ENCODE measurements around the gene TRIM4. TPM values are rescaled to one million over a fixed set of nuclear protein-coding genes. Genes with fewer than 3 reads are reported as not detected.
"Not testable (repeated sequence)": the region's sequence is repeated elsewhere in the genome, so short reads cannot be mapped to it uniquely, and the experiment has no call there.

TRIM4 gene
- total and polyA plus RNA-seq, 7 experiments from 2014 or later, result 30.1 to 75.0 (median 37.6) TPM

- CTCF ChIA-PET; intact Hi-C loops (cut with micrococcal nuclease): not testable (repeated sequence)
Measured at GRCh38 chr7:99867477-99867876, 51.9 kb downstream of the TRIM4 start.

GRCh38 chr7:99863847-99864440 is 55.4 kb downstream of the TRIM4 start:
- Mint-ChIP-seq H3K36me3 (peaks cover 0 to 3% (median 0%) of the 10 kb centered on the region in 5 donors), H3K27me3 (peaks cover 5 to 28% (median 18%) of the 10 kb centered on the region in 5 donors), H3K27ac (no peak overlapping the region), H3K9me3 (peaks cover 0 to 7% (median 0%) of the 10 kb centered on the region in 11 donors), H3K4me3 (no peak overlapping the region), H3K4me1 (no peaks in the 10 kb centered on the region)
- intact Hi-C loops (cut with micrococcal nuclease), result no loop called here
- H3K27ac ChIP-seq (ENCODE audit: low read depth, low read length), result no peak overlapping the region
- ChIA-PET POLR2A (no interaction called here), CTCF (no interaction called here)
- no peaks in the 10 kb centered on the region for H3K4me1 ChIP-seq (ENCODE audit: control insufficient read depth in 2 of 2, insufficient read depth in 2 of 2, low read length in 2 of 2)
- DNase-seq (no peak), ATAC-seq (no peak)
- no peaks in the 10 kb centered on the region for H3K9me3 ChIP-seq (ENCODE audit: control insufficient read depth in 2 of 3, low read length in 3 of 3)
- no peaks in the 10 kb centered on the region for H3K27me3 ChIP-seq (ENCODE audit: control insufficient read depth in 2 of 2, insufficient read depth in 2 of 2, low read length in 2 of 2)
- no peak overlapping the region for H3K4me3 ChIP-seq (ENCODE audit: low read length)
- no peaks in the 10 kb centered on the region for H3K36me3 ChIP-seq (ENCODE audit: control insufficient read depth in 2 of 3, insufficient read depth in 3 of 3, low read length in 3 of 3)

More at GRCh38 chr7:99867477-99867876, 51.9 kb downstream of the TRIM4 start:
- H3K4me3 Mint-ChIP-seq; H3K4me3 ChIP-seq (ENCODE audit: low read length); ATAC-seq; H3K4me1 Mint-ChIP-seq; H3K27ac ChIP-seq (ENCODE audit: low read depth, low read length); H3K36me3 Mint-ChIP-seq; H3K4me1 ChIP-seq (ENCODE audit: control insufficient read depth in 2 of 2, insufficient read depth in 2 of 2, low read length in 2 of 2); H3K27me3 ChIP-seq (ENCODE audit: control insufficient read depth in 2 of 2, insufficient read depth in 2 of 2, low read length in 2 of 2); H3K27ac Mint-ChIP-seq; POLR2A ChIA-PET; DNase-seq; H3K9me3 Mint-ChIP-seq; H3K9me3 ChIP-seq (ENCODE audit: control insufficient read depth in 2 of 3, low read length in 3 of 3); H3K36me3 ChIP-seq (ENCODE audit: control insufficient read depth in 2 of 3, insufficient read depth in 3 of 3, low read length in 3 of 3): not testable (repeated sequence)
- H3K27me3 Mint-ChIP-seq, result peaks cover 5 to 28% (median 18%) of the 10 kb centered on the region in 5 donors

GRCh38 chr7:99860281-99861127 is 58.8 kb downstream of the TRIM4 start:
- Mint-ChIP-seq H3K27ac (no peak overlapping the region), H3K4me3 (no peak overlapping the region), H3K4me1 (no peaks in the 10 kb centered on the region), H3K36me3 (no peaks in the 10 kb centered on the region), H3K27me3 (peaks cover 5 to 10% (median 6%) of the 10 kb centered on the region in 5 donors), H3K9me3 (peaks cover 0 to 7% (median 0%) of the 10 kb centered on the region in 11 donors)
- ATAC-seq (no peak), DNase-seq (no peak)
- ChIA-PET POLR2A (no interaction called here), CTCF (no interaction called here)
- H3K27me3 ChIP-seq (ENCODE audit: control insufficient read depth in 2 of 2, insufficient read depth in 2 of 2, low read length in 2 of 2), result no peaks in the 10 kb centered on the region
- no peaks in the 10 kb centered on the region for H3K4me1 ChIP-seq (ENCODE audit: control insufficient read depth in 2 of 2, insufficient read depth in 2 of 2, low read length in 2 of 2)
- no peak overlapping the region for H3K27ac ChIP-seq (ENCODE audit: low read depth, low read length)
- intact Hi-C loops (cut with micrococcal nuclease), result no loop called here
- H3K4me3 ChIP-seq (ENCODE audit: low read length), result no peak overlapping the region
- no peaks in the 10 kb centered on the region for H3K36me3 ChIP-seq (ENCODE audit: control insufficient read depth in 2 of 3, insufficient read depth in 3 of 3, low read length in 3 of 3)
- H3K9me3 ChIP-seq (ENCODE audit: control insufficient read depth in 2 of 3, low read length in 3 of 3), result no peaks in the 10 kb centered on the region

GRCh38 chr7:99855236-99855635 is 64.1 kb downstream of the TRIM4 start:
- H3K9me3 ChIP-seq (ENCODE audit: control insufficient read depth in 2 of 3, low read length in 3 of 3), result no peaks in the 10 kb centered on the region
- no peak overlapping the region for H3K27ac Mint-ChIP-seq
- H3K4me3 Mint-ChIP-seq, result no peak overlapping the region
- POLR2A ChIA-PET, result no interaction called here
- no peaks in the 10 kb centered on the region for H3K36me3 Mint-ChIP-seq
- H3K9me3 Mint-ChIP-seq, result no peaks in the 10 kb centered on the region
- intact Hi-C loops (cut with micrococcal nuclease), result no loop called here
- H3K27me3 ChIP-seq (ENCODE audit: control insufficient read depth in 2 of 2, insufficient read depth in 2 of 2, low read length in 2 of 2), result no peaks in the 10 kb centered on the region
- no peaks in the 10 kb centered on the region for H3K4me1 Mint-ChIP-seq
- no peaks in the 10 kb centered on the region for H3K36me3 ChIP-seq (ENCODE audit: control insufficient read depth in 2 of 3, insufficient read depth in 3 of 3, low read length in 3 of 3)
- CTCF ChIA-PET, result no interaction called here
- no peak overlapping the region for H3K4me3 ChIP-seq (ENCODE audit: low read length)
- H3K27me3 Mint-ChIP-seq, result peaks cover 0 to 21% (median 5%) of the 10 kb centered on the region in 5 donors
- DNase-seq, result no peak
- ATAC-seq, result no peak
- no peak overlapping the region for H3K27ac ChIP-seq (ENCODE audit: low read depth, low read length)
- no peaks in the 10 kb centered on the region for H3K4me1 ChIP-seq (ENCODE audit: control insufficient read depth in 2 of 2, insufficient read depth in 2 of 2, low read length in 2 of 2)

GRCh38 chr7:99848420-99849216 is 70.7 kb downstream of the TRIM4 start:
- ChIA-PET CTCF (no interaction called here), POLR2A (no interaction called here)
- DNase-seq (no peak), ATAC-seq (no peak)
- no peak overlapping the region for H3K27ac Mint-ChIP-seq
- Histone ChIP-seq H3K4me3 (ENCODE audit: low read length) (no peak overlapping the region), H3K36me3 (ENCODE audit: control insufficient read depth in 2 of 3, insufficient read depth in 3 of 3, low read length in 3 of 3) (no peaks in the 10 kb centered on the region), H3K27me3 (ENCODE audit: control insufficient read depth in 2 of 2, insufficient read depth in 2 of 2, low read length in 2 of 2) (no peaks in the 10 kb centered on the region), H3K27ac (ENCODE audit: low read depth, low read length) (no peak overlapping the region), H3K4me1 (ENCODE audit: control insufficient read depth in 2 of 2, insufficient read depth in 2 of 2, low read length in 2 of 2) (no peaks in the 10 kb centered on the region), H3K9me3 (ENCODE audit: control insufficient read depth in 2 of 3, low read length in 3 of 3) (no peaks in the 10 kb centered on the region)
- intact Hi-C loops (cut with micrococcal nuclease), result no loop called here
- no peaks in the 10 kb centered on the region for H3K4me1 Mint-ChIP-seq
- H3K4me3 Mint-ChIP-seq, result no peak overlapping the region
- peaks cover 0 to 22% (median 3%) of the 10 kb centered on the region in 5 donors for H3K27me3 Mint-ChIP-seq
- H3K36me3 Mint-ChIP-seq, result no peaks in the 10 kb centered on the region
- no peaks in the 10 kb centered on the region for H3K9me3 Mint-ChIP-seq

DNA sequence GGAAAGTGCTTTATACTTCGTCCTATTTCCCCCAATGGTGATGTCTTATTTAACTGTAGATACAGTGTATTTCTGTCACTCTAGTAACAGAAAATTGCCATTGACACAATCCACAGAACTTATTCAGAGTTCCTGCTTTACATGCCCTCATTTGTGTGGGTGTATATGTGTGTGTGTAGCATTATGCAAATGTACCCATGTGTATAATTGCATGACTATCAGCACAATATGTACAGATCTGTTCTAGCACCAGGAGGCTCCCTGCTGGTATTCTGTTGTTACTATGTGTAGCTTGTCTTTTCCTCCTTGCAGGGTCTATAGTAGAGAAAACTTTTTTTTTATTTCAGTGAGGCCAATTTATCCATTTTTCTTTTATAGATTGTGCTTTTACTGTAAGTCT is 75.0 kb downstream of the TRIM4 start:
- ChIA-PET POLR2A (interaction anchor here (0.7 kb wide), 1 partner anchor 142 kb away, joined by 3 read pairs; no protein-coding TSS in a partner anchor), CTCF (no interaction called here)
- Histone ChIP-seq H3K4me3 (ENCODE audit: low read length) (no peak overlapping the region), H3K27ac (ENCODE audit: low read depth, low read length) (no peak overlapping the region), H3K9me3 (ENCODE audit: control insufficient read depth in 2 of 3, low read length in 3 of 3) (no peaks in the 10 kb centered on the region), H3K36me3 (ENCODE audit: control insufficient read depth in 2 of 3, insufficient read depth in 3 of 3, low read length in 3 of 3) (no peaks in the 10 kb centered on the region), H3K27me3 (ENCODE audit: control insufficient read depth in 2 of 2, insufficient read depth in 2 of 2, low read length in 2 of 2) (no peaks in the 10 kb centered on the region), H3K4me1 (ENCODE audit: control insufficient read depth in 2 of 2, insufficient read depth in 2 of 2, low read length in 2 of 2) (no peaks in the 10 kb centered on the region)
- H3K4me1 Mint-ChIP-seq, result no peaks in the 10 kb centered on the region
- H3K36me3 Mint-ChIP-seq, result no peaks in the 10 kb centered on the region
- no peak for DNase-seq
- no peak overlapping the region for H3K27ac Mint-ChIP-seq
- intact Hi-C loops (cut with micrococcal nuclease), result no loop called here
- peaks cover 0 to 11% (median 3%) of the 10 kb centered on the region in 5 donors for H3K27me3 Mint-ChIP-seq
- H3K4me3 Mint-ChIP-seq, result no peak overlapping the region
- H3K9me3 Mint-ChIP-seq, result no peaks in the 10 kb centered on the region
- no peak for ATAC-seq

All from naive thymus-derived CD4-positive, alpha-beta T cell (primary cell).